K562 (cell line): ENCODE measurements around the gene UBXN10. TPM values are rescaled to one million over a fixed set of nuclear protein-coding genes. Genes with fewer than 3 reads are reported as not detected.

Experiments
- EP300 ChIP-seq: IDR thresholded peaks from 2 replicates; pipeline ENCODE4 v1.6.1; 2012; ENCODE audit warnings: low read length, improper control_type of control experiment
- MGA ChIP-seq: fragments of 450-650 bp; IDR thresholded peaks from 2 replicates; pipeline ENCODE4 v1.6.1; 2016; ENCODE audit warnings: mild to moderate bottlenecking, moderate library complexity
- ZNF609 ChIP-seq: sonication (generic); formaldehyde crosslinking; IDR thresholded peaks from 2 replicates; pipeline ENCODE4 v1.8.1; 2023; ENCODE audit warnings: missing genetic modification reagents, mild to moderate bottlenecking, borderline replicate concordance
- polyA plus RNA-seq, 8 experiments: library from polyadenylated mRNA; depleted of rRNA in 4 of 8; stranded (reverse) in 5 of 8; unstranded in 3 of 8; fragments of >200 nt; fragmentation: Nextera tagmentation in 2 of 8; fragmentation: Illumina TruSeq in 1 of 8; extraction: Ambion mirVana in 2 of 8; extraction: Trizol in 1 of 8; gene quantifications; 2 replicates each; pipeline versions ENCODE4 v1.2.1 to v1.2.3, GENCODE V29; 2011 to 2014; ENCODE audit warnings: inconsistent platforms in 1 of 8, missing spikeins in 1 of 8
- total RNA-seq, 7 experiments: library from RNA; depleted of rRNA in 6 of 7; stranded (reverse); fragments of >200 nt in 6 of 7; fragmentation: Illumina TruSeq in 2 of 7; extraction: Trizol in 2 of 7; gene quantifications; 2 replicates each; pipeline versions ENCODE4 v1.2.1 to v1.2.3, GENCODE V29; 2011 to 2021; ENCODE audit warnings: low replicate concordance in 1 of 7

Gene UBXN10
- total and polyA plus RNA-seq, 9 of the 15 experiments (the other 6 are each of a cell fraction or from before 2014, with no cell fraction given): 10.7 to 17.7 (median 13.6) TPM

GRCh38 chr1:20210736-20211460, 25.0 kb downstream of the UBXN10 start (continued):
- TF ChIP-seq ZNF609 (CRISPR knock-in tag) (no peak), MGA (peak; percentile 54), EP300 (peak; percentile 22; the same call in 1 of the 2 replicates)
